HG02571 (cell line): Measurements from ENCODE around the gene POLR1D.

Source experiments
- ATAC-seq: cut with Tn5 transposase; IDR thresholded peaks from one replicate; pipeline ENCODE4 v1.9.1; 2021; ENCODE audit warnings: mild to moderate bottlenecking, moderate library complexity; ENCODE audit not compliant: unreplicated experiment

The POLR1D gene

GRCh38 chr13:27670861-27671260 is 49.2 kb downstream of the POLR1D start:
- ATAC-seq, result no peak

- no peak for ATAC-seq
These were observed 50.3 kb downstream of the POLR1D start for GRCh38 chr13:27672025-27672424.
